CD4-positive, alpha-beta T cell (primary cell): ENCODE measurements around the gene SMAP1. TPM values are rescaled to one million over a fixed set of nuclear protein-coding genes. Genes with fewer than 3 reads are reported as not detected.

Source experiments
- ATAC-seq: fragments of 200-7000 bp; cut with Tn5 transposase; one replicate; pipeline ENCODE4 v1.10.0; 2022; ENCODE audit warnings: mild to moderate bottlenecking; ENCODE audit not compliant: poor library complexity
- CTCF ChIA-PET: fragments of 350-600 bp; sonication (Branson Sonifier 250); formaldehyde crosslinking; loops from one replicate; lab custom pipeline; 2021; ENCODE audit warnings: antibody characterized with exemption, inconsistent platforms; lab: Charles Lee
- POLR2A ChIA-PET: fragments of 350-600 bp; sonication (Branson Sonifier 250); formaldehyde crosslinking; loops from one replicate; lab custom pipeline; 2021; ENCODE audit warnings: antibody characterized with exemption, inconsistent platforms; lab: Charles Lee
- DNase-seq, 14 experiments: peaks; one replicate each; pipeline ENCODE4 v3.0.0-alpha.2; 2013 to 2020; ENCODE audit warnings: mixed read lengths in 2 of 14
- H3K27ac ChIP-seq, 2 donors: one replicate each; pipeline versions ENCODE4 v1.5.1 to v1.7.0; 2013; ENCODE audit warnings: low read length in 2 of 2, low read depth in 1 of 2, mild to moderate bottlenecking in 1 of 2
- H3K27me3 ChIP-seq, 2 experiments: 1 replicate in 1 of 2; 2 replicates in 1 of 2; pipeline versions ENCODE4 v1.6.1 to v1.7.0; 2013; ENCODE audit warnings: low read length in 2 of 2, control low read depth in 1 of 2, mild to moderate bottlenecking in 1 of 2, moderate library complexity in 1 of 2; ENCODE audit not compliant: insufficient read depth in 2 of 2, control insufficient read depth in 1 of 2
- H3K36me3 ChIP-seq: one replicate; pipeline ENCODE4 v1.6.1; 2013; ENCODE audit warnings: low read length, control low read depth; ENCODE audit not compliant: insufficient read depth
- H3K4me1 ChIP-seq: one replicate; pipeline ENCODE4 v1.6.1; 2013; ENCODE audit warnings: low read length, control low read depth; ENCODE audit not compliant: insufficient read depth
- H3K4me3 ChIP-seq: one replicate; pipeline ENCODE4 v1.5.1; 2013; ENCODE audit warnings: mild to moderate bottlenecking, low read length, moderate library complexity
- H3K9me3 ChIP-seq, 2 experiments: 1 replicate in 1 of 2; 2 replicates in 1 of 2; pipeline versions ENCODE4 v1.6.1 to v1.7.0; 2013; ENCODE audit warnings: low read length in 2 of 2, mild to moderate bottlenecking in 2 of 2, control low read depth in 1 of 2, moderate library complexity in 1 of 2; ENCODE audit not compliant: control insufficient read depth in 1 of 2, insufficient read depth in 1 of 2
- H3K27ac Mint-ChIP-seq: one replicate; pipeline ENCODE4 v1.8.0; 2020; ENCODE audit warnings: mixed read lengths
- H3K27me3 Mint-ChIP-seq: one replicate; pipeline ENCODE4 v1.8.0; 2021; ENCODE audit warnings: mixed read lengths
- H3K36me3 Mint-ChIP-seq: one replicate; pipeline ENCODE4 v1.8.0; 2021; ENCODE audit warnings: low read depth, mixed read lengths
- H3K4me1 Mint-ChIP-seq: one replicate; pipeline ENCODE4 v1.8.0; 2021; ENCODE audit warnings: low read depth, mixed read lengths
- H3K4me3 Mint-ChIP-seq: one replicate; pipeline ENCODE4 v1.8.0; 2020; ENCODE audit warnings: mild to moderate bottlenecking, mixed read lengths
- H3K9me3 Mint-ChIP-seq: one replicate; pipeline ENCODE4 v1.8.0; 2020; ENCODE audit warnings: mixed read lengths
- CTCF ChIP-seq: fragments of 200-600 bp; IDR thresholded peaks from one replicate; pipeline ENCODE4 v1.8.0; 2022; ENCODE audit warnings: antibody characterized with exemption, mild to moderate bottlenecking
- intact Hi-C, 2 experiments: fragments of 100-400 bp; cut with DNase I in 1 of 2; cut with micrococcal nuclease in 1 of 2; formaldehyde crosslinking; loops; one replicate each; pipeline versions ENCODE4 v1.15.1 to v1.9.0; 2023 to 2025; cut with DNase I, micrococcal nuclease
- total RNA-seq, 174 experiments: library from RNA in 2 of 174; stranded (reverse) in 2 of 174; gene quantifications; one replicate each; pipeline ENCODE4 v1.2.3 and lab custom pipeline; 2021 to 2026

The SMAP1 gene
- total RNA-seq, 2 experiments from 2014 or later: 20.0 to 22.5 TPM

- no peaks in the 10 kb centered on the region for H3K27me3 ChIP-seq
- Mint-ChIP-seq H3K9me3 (no peaks in the 10 kb centered on the region), H3K4me1 (no peaks in the 10 kb centered on the region), H3K27me3 (no peaks in the 10 kb centered on the region), H3K36me3 (no peaks in the 10 kb centered on the region), H3K27ac (no peak overlapping the region), H3K4me3 (no peak overlapping the region)
- no peaks in the 10 kb centered on the region for H3K9me3 ChIP-seq
- CTCF ChIA-PET: interaction anchor here (0.7 kb wide), 1 partner anchor 125 kb away, joined by 4 read pairs; no protein-coding TSS in a partner anchor
- POLR2A ChIA-PET: no interaction called here
- intact Hi-C loops: no loop called here
- TF ChIP-seq CTCF: no peak
- ATAC-seq (no peak), DNase-seq (no peak)
- H3K27ac ChIP-seq: no peak overlapping the region
- no peaks in the 10 kb centered on the region for H3K4me1 ChIP-seq
- no peak overlapping the region for H3K4me3 ChIP-seq
- no peaks in the 10 kb centered on the region for H3K36me3 ChIP-seq
These were observed 33.8 kb upstream of the SMAP1 start for GRCh38 chr6:70633870-70634269.

GRCh38 chr6:70636596-70636995 lies 31.1 kb upstream of the SMAP1 start:
- DNase-seq (no peak), ATAC-seq (no peak)
- CTCF ChIA-PET: interaction anchor here (0.7 kb wide), 1 partner anchor 26 kb away, joined by 3 read pairs; no protein-coding TSS in a partner anchor
- intact Hi-C loops: no loop called here
- Mint-ChIP-seq H3K27me3 (no peaks in the 10 kb centered on the region), H3K4me1 (no peaks in the 10 kb centered on the region), H3K9me3 (no peaks in the 10 kb centered on the region), H3K27ac (no peak overlapping the region), H3K4me3 (no peak overlapping the region), H3K36me3 (no peaks in the 10 kb centered on the region)
- Histone ChIP-seq H3K27me3 (no peaks in the 10 kb centered on the region), H3K9me3 (no peaks in the 10 kb centered on the region), H3K27ac (no peak overlapping the region), H3K36me3 (no peaks in the 10 kb centered on the region), H3K4me3 (no peak overlapping the region), H3K4me1 (no peaks in the 10 kb centered on the region)
- POLR2A ChIA-PET: no interaction called here
- TF ChIP-seq CTCF: no peak

- POLR2A ChIA-PET: no interaction called here
- TF ChIP-seq CTCF: no peak
- Mint-ChIP-seq H3K9me3 (no peaks in the 10 kb centered on the region), H3K27me3 (no peaks in the 10 kb centered on the region), H3K4me1 (no peaks in the 10 kb centered on the region), H3K36me3 (no peaks in the 10 kb centered on the region), H3K4me3 (no peak overlapping the region), H3K27ac (no peak overlapping the region)
- H3K27ac ChIP-seq: no peak overlapping the region
- no peak overlapping the region for H3K4me3 ChIP-seq
- H3K4me1 ChIP-seq: no peaks in the 10 kb centered on the region
- DNase-seq: no peak
- no peaks in the 10 kb centered on the region for H3K27me3 ChIP-seq
- intact Hi-C loops: no loop called here
- H3K9me3 ChIP-seq: no peaks in the 10 kb centered on the region
- no peaks in the 10 kb centered on the region for H3K36me3 ChIP-seq
- no peak for ATAC-seq
- CTCF ChIA-PET: no interaction called here
These were observed 29.2 kb upstream of the SMAP1 start for GRCh38 chr6:70638468-70638867.
